GM23338 (cell line): Measurements from ENCODE around the gene TLE3. TPM values are rescaled to one million over a fixed set of nuclear protein-coding genes. Genes with fewer than 3 reads are reported as not detected.

Source experiments
- ATAC-seq: fragments of 200-7000 bp; cut with Tn5 transposase; 3 replicates; pipeline ENCODE4 v1.9.1; 2020
- DNase-seq: peaks from one replicate; pipeline ENCODE4 v3.0.0-alpha.2; 2015; ENCODE audit warnings: low spot score
- H2AFZ ChIP-seq: fragments of 200-600 bp; sonication (generic); 2 replicates; pipeline ENCODE4 v1.8.0; 2016; ENCODE audit warnings: antibody characterized with exemption, mild to moderate bottlenecking, moderate library complexity
- H3F3A ChIP-seq: fragments of 200-600 bp; sonication (generic); replicated peaks from 2 replicates; pipeline ENCODE4 v1.8.0; 2017; ENCODE audit warnings: antibody characterized with exemption, mixed run types, low read depth
- H3K27ac ChIP-seq: fragments of 200-600 bp; sonication (generic); 2 replicates; pipeline ENCODE4 v1.6.1; 2016; ENCODE audit warnings: low read depth
- H3K27me3 ChIP-seq: fragments of 200-600 bp; sonication (generic); 2 replicates; pipeline ENCODE4 v1.8.0; 2016; ENCODE audit warnings: mild to moderate bottlenecking, mixed run types, moderate library complexity; ENCODE audit not compliant: insufficient read depth
- H3K36me3 ChIP-seq: fragments of 200-600 bp; sonication (generic); 2 replicates; pipeline ENCODE4 v1.8.0; 2016; ENCODE audit warnings: mild to moderate bottlenecking; ENCODE audit not compliant: insufficient read depth
- H3K4me1 ChIP-seq: fragments of 200-600 bp; sonication (generic); 2 replicates; pipeline ENCODE4 v1.8.0; 2016; ENCODE audit warnings: mild to moderate bottlenecking, moderate library complexity; ENCODE audit not compliant: insufficient read depth
- H3K4me2 ChIP-seq: fragments of 200-600 bp; sonication (generic); 2 replicates; pipeline ENCODE4 v1.7.1; 2017; ENCODE audit warnings: mixed run types
- H3K4me3 ChIP-seq: fragments of 200-600 bp; sonication (generic); 2 replicates; pipeline ENCODE4 v1.6.1; 2016; ENCODE audit warnings: mixed run types
- H3K79me2 ChIP-seq: fragments of 200-600 bp; sonication (generic); replicated peaks from 2 replicates; pipeline ENCODE4 v1.8.0; 2017; ENCODE audit warnings: mild to moderate bottlenecking; ENCODE audit not compliant: insufficient read depth
- H3K9me2 ChIP-seq: fragments of 200-600 bp; sonication (generic); 2 replicates; pipeline ENCODE4 v1.8.0; 2017; ENCODE audit not compliant: insufficient read depth
- H4K20me1 ChIP-seq: fragments of 200-600 bp; sonication (generic); replicated peaks from 2 replicates; pipeline ENCODE4 v1.8.0; 2017; ENCODE audit warnings: mild to moderate bottlenecking; ENCODE audit not compliant: insufficient read depth
- H3K27ac Mint-ChIP-seq: 2 replicates; pipeline ENCODE4 v1.8.0; 2020; ENCODE audit warnings: inconsistent platforms, mild to moderate bottlenecking, moderate library complexity, mixed read lengths
- H3K27me3 Mint-ChIP-seq: 3 replicates; pipeline ENCODE4 v1.8.0; 2022; ENCODE audit warnings: low read depth, mild to moderate bottlenecking, moderate library complexity, mixed read lengths, inconsistent platforms; ENCODE audit not compliant: insufficient read depth, poor library complexity
- H3K36me3 Mint-ChIP-seq: 3 replicates; pipeline ENCODE4 v1.8.0; 2021; ENCODE audit warnings: low read depth, mild to moderate bottlenecking, inconsistent platforms, moderate library complexity, mixed read lengths
- H3K4me1 Mint-ChIP-seq: 3 replicates; pipeline ENCODE4 v1.8.0; 2020; ENCODE audit warnings: mild to moderate bottlenecking, inconsistent platforms, mixed read lengths
- H3K4me3 Mint-ChIP-seq: 3 replicates; pipeline ENCODE4 v1.8.0; 2021; ENCODE audit warnings: moderate library complexity, mild to moderate bottlenecking, inconsistent platforms, mixed read lengths
- H3K9me3 Mint-ChIP-seq: 3 replicates; pipeline ENCODE4 v1.8.0; 2020; ENCODE audit warnings: moderate library complexity, mild to moderate bottlenecking, inconsistent platforms, mixed read lengths
- CTCF ChIP-seq, 2 experiments: fragments of 200-600 bp in 1 of 2; sonication (generic) in 1 of 2; conservative IDR thresholded peaks; 2 replicates each; pipeline versions ENCODE4 v1.5.1 to v1.6.1; 2016 to 2017; ENCODE audit warnings: antibody characterized with exemption in 2 of 2, low read depth in 2 of 2, mild to moderate bottlenecking in 2 of 2, moderate library complexity in 1 of 2
- ETS1 ChIP-seq: IDR thresholded peaks from 2 replicates; pipeline ENCODE4 v1.6.1; 2016; ENCODE audit warnings: antibody characterized with exemption
- NANOG ChIP-seq: IDR thresholded peaks from 2 replicates; pipeline ENCODE4 v1.6.1; 2016; ENCODE audit warnings: antibody characterized with exemption, borderline replicate concordance
- REST ChIP-seq: IDR thresholded peaks from one replicate; pipeline ENCODE4 v1.6.1; 2018; ENCODE audit warnings: antibody characterized with exemption; ENCODE audit not compliant: unreplicated experiment
- ZNF331 ChIP-seq: fragments of 250-450 bp; sonication (Bioruptor Pico); IDR thresholded peaks from 2 replicates; pipeline ENCODE4 v1.5.0; 2020; ENCODE audit warnings: low read depth, mild to moderate bottlenecking, moderate library complexity
- polyA plus RNA-seq: library from polyadenylated mRNA; unstranded; fragments of >200 nt; fragmentation: Nextera tagmentation; extraction: Ambion mirVana; gene quantifications from 2 replicates; pipeline ENCODE4 v1.2.1, GENCODE V29; 2016
- total RNA-seq: library from RNA; depleted of rRNA; stranded (reverse); fragments of >200 nt; shearing (Covaris generic); gene quantifications from 2 replicates; pipeline ENCODE4 v1.2.3, GENCODE V29; 2014

The TLE3 gene
- total and polyA plus RNA-seq, 2 experiments from 2014 or later: 10.4 to 79.5 TPM

- peaks cover 10% of the 10 kb centered on the region for H3K27me3 Mint-ChIP-seq
- H3K27ac ChIP-seq: no peak overlapping the region
- H3K9me3 Mint-ChIP-seq: no peaks in the 10 kb centered on the region
- no peaks in the 10 kb centered on the region for H3K36me3 ChIP-seq
- H3K4me3 Mint-ChIP-seq: no peak overlapping the region; the same call in 2 of the 3 replicates
- no peak for TF ChIP-seq ZNF331 (CRISPR knock-in tag)
- TF ChIP-seq NANOG: no peak
- no peak for TF ChIP-seq CTCF (conservative IDR thresholded peaks at IDR 0.05; ENCODE audit: low read depth in 2 of 2)
- no peak for TF ChIP-seq ETS1
- no peaks in the 10 kb centered on the region for H4K20me1 ChIP-seq
- no peak overlapping the region for H3K4me3 ChIP-seq
- H3K9me2 ChIP-seq: no peaks in the 10 kb centered on the region
- H3K4me2 ChIP-seq: no peak overlapping the region
- no peak for ATAC-seq
- DNase-seq: no peak
- no peaks in the 10 kb centered on the region for H3K4me1 ChIP-seq
- H2AFZ ChIP-seq: no peak overlapping the region
- no peaks in the 10 kb centered on the region for H3K27me3 ChIP-seq
- H3K79me2 ChIP-seq: no peaks in the 10 kb centered on the region
- no peaks in the 10 kb centered on the region; the same call in 2 of the 3 replicates for H3K4me1 Mint-ChIP-seq
- H3K36me3 Mint-ChIP-seq: no peaks in the 10 kb centered on the region
- H3K27ac Mint-ChIP-seq: no peak overlapping the region
- H3F3A ChIP-seq: no peaks in the 10 kb centered on the region
These were observed 23.4 kb upstream of the TLE3 start for GRCh38 chr15:70120958-70121623.

GRCh38 chr15:70119911-70120508 lies 22.3 kb upstream of the TLE3 start:
- no peaks in the 10 kb centered on the region for H3K79me2 ChIP-seq
- Mint-ChIP-seq H3K9me3 (no peaks in the 10 kb centered on the region), H3K4me1 (no peaks in the 10 kb centered on the region; the same call in 2 of the 3 replicates), H3K27ac (no peak overlapping the region), H3K36me3 (no peaks in the 10 kb centered on the region), H3K27me3 (peaks cover 5% of the 10 kb centered on the region), H3K4me3 (no peak overlapping the region)
- no peak for TF ChIP-seq REST
- no peaks in the 10 kb centered on the region for H3K36me3 ChIP-seq
- DNase-seq (no peak), ATAC-seq (no peak)
- H3K27me3 ChIP-seq: no peaks in the 10 kb centered on the region
- H2AFZ ChIP-seq: no peak overlapping the region
- no peaks in the 10 kb centered on the region for H3F3A ChIP-seq
- no peaks in the 10 kb centered on the region for H3K9me2 ChIP-seq
- no peaks in the 10 kb centered on the region for H4K20me1 ChIP-seq
- no peaks in the 10 kb centered on the region for H3K4me1 ChIP-seq
- H3K4me3 ChIP-seq: no peak overlapping the region
- no peak overlapping the region for H3K4me2 ChIP-seq
- no peak overlapping the region for H3K27ac ChIP-seq
